Measurements from ENCODE around the gene FER1L5. TPM values are rescaled to one million over a fixed set of nuclear protein-coding genes. Genes with fewer than 3 reads are reported as not detected.

The FER1L5 gene
- total and polyA plus RNA-seq, 9 of the 15 experiments (the other 6 are each of a cell fraction or from before 2014, with no cell fraction given), result 0.01 TPM; not detected in 6

DNA sequence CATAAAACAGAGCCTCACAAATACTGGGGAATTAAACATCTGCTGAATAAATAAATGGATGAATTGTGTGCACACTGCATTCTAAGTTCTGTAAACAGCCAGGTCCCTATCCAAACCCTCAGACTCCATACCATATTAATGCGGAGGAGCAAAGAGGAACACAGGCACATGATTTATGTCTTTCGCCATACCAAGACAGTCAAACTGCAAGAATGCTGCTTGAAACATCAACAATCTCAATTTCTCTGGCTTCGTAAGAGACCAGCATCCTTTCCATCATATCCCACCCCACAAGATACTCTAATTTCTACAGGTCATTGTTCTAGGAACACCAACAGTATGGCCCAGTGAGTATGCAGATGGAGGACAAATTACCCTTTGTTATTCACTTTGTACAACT, 19.4 kb upstream of the FER1L5 start (continued):
- TF ChIP-seq MEIS2 (IDR thresholded peaks at IDR 0.05; ENCODE audit: partially characterized antibody) (peak; percentile 41), TEAD2 (tag; IDR thresholded peaks at IDR 0.05) (no peak), CSDE1 (IDR thresholded peaks at IDR 0.05) (no peak)

DNA sequence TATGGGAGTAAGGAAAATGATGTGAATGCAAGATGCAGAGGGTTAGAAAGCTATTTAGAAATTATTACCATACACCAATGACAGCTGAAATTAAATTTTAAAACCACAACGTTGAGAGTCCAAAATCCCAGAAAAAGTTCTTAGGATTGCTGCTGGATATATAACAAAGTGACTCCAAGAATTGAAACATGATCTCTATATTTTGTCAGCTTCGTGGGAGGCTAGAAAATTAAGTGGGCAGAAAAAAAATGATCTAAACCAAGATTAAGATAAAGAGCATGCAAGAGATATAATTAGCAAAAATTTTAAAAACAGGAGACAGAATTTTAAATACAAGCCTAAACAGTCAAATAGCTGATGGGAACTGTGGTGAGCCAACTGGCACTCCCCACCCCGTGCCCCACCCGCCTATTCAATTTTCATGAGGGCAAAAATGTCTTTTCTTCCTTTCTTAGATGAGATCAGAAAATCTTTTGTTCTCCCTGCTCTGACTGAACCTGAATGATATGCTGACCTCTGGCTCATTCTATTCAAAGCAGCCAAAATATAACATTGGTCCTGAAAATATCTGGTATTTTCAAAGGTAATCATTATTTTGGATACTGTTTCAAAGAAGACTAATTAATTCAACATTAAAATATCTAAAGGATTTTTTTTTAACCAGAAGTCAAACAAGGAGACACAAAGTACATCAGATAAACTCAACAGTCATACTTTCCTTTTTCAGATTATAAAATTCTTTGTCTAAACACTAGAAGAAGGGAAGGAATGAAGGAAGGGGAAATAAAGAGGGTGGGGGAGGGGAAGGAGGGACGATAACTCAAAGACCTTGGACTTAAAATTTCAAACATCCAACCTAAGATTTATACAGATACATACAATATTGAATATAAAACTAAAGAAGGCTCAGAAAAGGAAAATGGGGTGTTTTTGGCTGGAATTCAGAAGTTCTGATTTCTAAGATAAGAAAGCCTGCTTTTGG, 16.7 kb upstream of the FER1L5 start:
- H3K36me3 ChIP-seq (ENCODE audit: control insufficient read depth, insufficient read depth, low read length), result peaks cover 66% of the 10 kb centered on the region; the same call in 2 of the 3 replicates
- POLR2A ChIA-PET, result interaction anchor here (1.5 to 6.9 kb wide), 2 partner anchors 9 to 16 kb away, joined by 6 to 70 read pairs; partner anchors contain the start of gene KANSL3
- H3K9me1 ChIP-seq (ENCODE audit: control insufficient read depth, insufficient read depth, low read length), result no peaks in the 10 kb centered on the region
- H3K27me3 ChIP-seq (ENCODE audit: control insufficient read depth in 2 of 2, insufficient read depth in 2 of 2, low read length in 2 of 2), result no peaks in the 10 kb centered on the region; a peak in 1 of 5 replicates
- ATAC-seq, result no peak
- no peak overlapping the region for H3K9ac ChIP-seq (ENCODE audit: insufficient read depth in 1 of 2, low read depth in 2 of 2, low read length in 2 of 2)
- 61% methylated on average over 4 of the region's 5 CpGs for whole genome bisulfite sequencing (ENCODE audit: insufficient coverage, low coverage, missing lambda C conversion rate)
- intact Hi-C loops (cut with micrococcal nuclease), result no loop called here
- no peak overlapping the region for H3K4me3 ChIP-seq
- H2AFZ ChIP-seq (ENCODE audit: low read depth, low read length), result no peak overlapping the region
- in situ Hi-C loops (cut with MboI), result no loop called here
- peaks cover 11% of the 10 kb centered on the region; the same call in 2 of the 3 replicates for H3K79me2 ChIP-seq (ENCODE audit: control insufficient read depth, insufficient read depth, low read length)
- no peaks in the 10 kb centered on the region for H3K9me3 ChIP-seq (replicated peaks; ENCODE audit: control insufficient read depth, insufficient read depth, low read depth, low read length)
- no peak overlapping the region for H3K4me2 ChIP-seq (ENCODE audit: insufficient read depth, low read length)
- CTCF ChIA-PET (ENCODE audit: low intra/inter-chr PET ratio), result no interaction called here
- TF ChIP-seq NCOR1 (IDR thresholded peaks at IDR 0.05) (no peak), ZNF408 (CRISPR knock-in tag; IDR thresholded peaks at IDR 0.05; ENCODE audit: low read depth) (no peak), HNRNPK (IDR thresholded peaks at IDR 0.05; ENCODE audit: low read depth, low read length, poor library complexity, severe bottlenecking) (peak; percentile 61)
- H3K27ac ChIP-seq (ENCODE audit: extremely low read depth, low read depth, low read length), result no peak overlapping the region
- no peak for FAIRE-seq
- no peak for DNase-seq (ENCODE audit: extremely low read depth in 1 of 4, low spot score in 3 of 4)
- no peaks in the 10 kb centered on the region for H4K20me1 ChIP-seq (replicated peaks; ENCODE audit: control insufficient read depth, insufficient read depth, low read length)
- BruUV-seq (replicated peaks), result no TSS peak
- peaks cover 0 to 4% of the 10 kb centered on the region in 2 experiments; a peak in 3 of 5 replicates for H3K4me1 ChIP-seq (replicated peaks in 1 of 2; ENCODE audit: control insufficient read depth in 2 of 2, insufficient read depth in 2 of 2, low read length in 2 of 2)
